OCI-LY1 (cell line): ENCODE data around the gene PRTN3.

ENCODE experiments used
- CTCF ChIP-seq: fragments of 200-600 bp; sonication (generic), shearing (Covaris generic); IDR thresholded peaks from 2 replicates; pipeline ENCODE4 v1.5.1; 2017; ENCODE audit warnings: mild to moderate bottlenecking, antibody characterized with exemption, low read length, moderate library complexity, mixed read lengths
- EZH2 ChIP-seq: fragments of 200-600 bp; sonication (generic), shearing (Covaris generic); IDR thresholded peaks from 2 replicates; pipeline ENCODE4 v1.8.0; 2017; ENCODE audit warnings: borderline replicate concordance, mixed run types, mild to moderate bottlenecking, antibody characterized with exemption, low read length, moderate library complexity, mixed read lengths

- TF ChIP-seq CTCF: no peak
- TF ChIP-seq EZH2: no peak
Measured at GRCh38 chr19:831407-832369, 9.1 kb upstream of the PRTN3 start.
